ENCODE measurements around the gene CIB4.
A peak's percentile ranks its signal among the peaks of the same experiment; 100 is the strongest.

CIB4 gene

GRCh38 chr2:26581991-26582842 is 58.9 kb downstream of the CIB4 start:
- no peak for DNase-seq (ENCODE audit: low read depth, low spot score)

DNA sequence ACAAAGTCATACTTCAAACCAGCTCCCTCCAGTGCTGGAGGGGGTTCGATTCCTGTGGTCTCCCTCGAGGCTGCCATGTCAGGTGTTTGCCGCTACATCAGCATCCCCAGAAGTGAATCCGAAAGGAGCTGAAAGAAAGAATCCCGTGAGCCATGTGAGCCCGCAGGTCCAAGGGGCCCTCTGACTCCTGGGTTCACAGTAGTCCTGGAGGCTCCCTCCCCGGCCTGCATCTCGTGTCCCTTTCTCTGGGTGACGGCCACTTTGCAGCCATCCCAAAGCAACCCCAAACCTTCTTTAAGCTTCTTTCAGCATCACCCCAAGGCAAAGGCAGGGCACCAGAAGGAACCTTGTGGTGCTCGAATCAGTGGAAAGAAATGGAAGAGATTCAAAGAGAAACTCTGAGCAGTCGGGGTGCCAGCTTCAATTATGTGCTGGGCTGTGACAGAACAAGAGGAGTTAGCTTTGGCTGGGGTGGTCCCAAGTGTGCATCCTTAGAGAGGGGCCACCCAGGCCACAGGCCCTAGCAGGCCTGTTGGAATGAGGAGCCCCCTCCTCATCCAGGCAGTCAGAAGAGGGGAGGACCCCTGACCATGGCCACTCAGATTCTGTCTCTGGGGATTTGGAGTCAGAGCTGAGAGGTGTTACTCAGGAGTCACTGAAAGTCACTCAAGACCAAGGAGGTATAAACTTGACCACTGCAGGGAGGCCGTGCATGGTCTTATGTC is 59.7 kb downstream of the CIB4 start:
- no peak for DNase-seq (ENCODE audit: low read depth, low spot score)

- DNase-seq (ENCODE audit: low read depth, low spot score): no peak
Measured at GRCh38 chr2:26580751-26581150, 60.4 kb downstream of the CIB4 start.

DNA sequence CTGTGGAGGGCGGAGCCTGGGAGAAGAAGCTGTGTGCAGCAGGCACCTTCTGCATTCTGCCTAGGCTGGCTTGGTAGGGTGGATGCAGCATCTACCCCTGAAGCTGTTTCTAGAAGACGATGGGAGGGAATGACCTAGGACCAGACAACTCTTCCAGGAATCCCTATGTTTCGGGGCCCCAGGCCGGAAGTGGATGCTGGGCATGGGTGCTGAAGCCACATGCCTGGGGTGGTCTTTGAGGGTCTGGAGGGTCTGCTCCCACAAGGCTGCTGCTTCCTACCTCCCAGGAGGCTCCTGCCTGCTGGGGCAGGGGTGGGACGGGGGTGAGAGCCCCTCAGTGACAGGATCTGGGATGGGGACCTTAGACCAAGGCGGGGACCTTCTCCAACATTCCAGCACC is 61.0 kb downstream of the CIB4 start:
- no peak for DNase-seq (ENCODE audit: low read depth, low spot score)

- DNase-seq (ENCODE audit: low read depth, low spot score): no peak
Measured at GRCh38 chr2:26579723-26580040, 61.5 kb downstream of the CIB4 start.

DNA sequence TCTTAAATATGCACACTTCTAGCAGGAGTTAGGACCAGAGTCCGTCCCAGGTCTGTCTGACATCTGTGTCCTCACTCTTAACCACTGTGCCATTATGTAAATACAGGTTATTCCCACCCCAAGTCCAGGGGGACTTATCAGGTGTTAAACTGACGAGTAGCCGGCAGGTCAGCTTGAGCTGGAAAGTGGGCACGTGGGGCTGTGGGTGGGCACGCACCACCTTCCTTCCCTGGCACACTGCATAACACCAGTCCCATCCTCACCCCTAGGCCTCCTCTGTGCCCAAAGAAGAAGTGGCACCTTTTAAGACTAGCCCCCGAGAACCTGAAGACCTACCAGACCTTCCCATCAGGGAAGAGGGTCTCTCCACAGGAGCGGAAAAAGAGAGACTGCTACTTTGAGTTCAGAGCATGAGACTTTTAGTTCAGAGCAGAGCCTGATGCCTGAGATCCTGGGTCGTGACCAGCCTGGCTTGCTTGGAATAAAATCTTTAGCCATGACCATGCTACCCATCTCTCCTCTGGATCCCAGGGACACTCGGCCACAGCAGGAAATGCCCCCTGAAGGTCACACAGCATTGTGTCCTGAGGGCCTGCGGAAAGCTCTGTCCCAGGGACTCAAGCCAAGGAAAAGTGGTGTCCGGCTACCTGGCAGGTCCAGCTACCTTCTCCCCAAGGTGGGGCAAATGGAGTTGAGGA is 62.0 kb downstream of the CIB4 start:
- no peak for DNase-seq (ENCODE audit: low read depth, low spot score)

- no peak for DNase-seq (ENCODE audit: low read depth, low spot score)
Measured at GRCh38 chr2:26578581-26578980, 62.6 kb downstream of the CIB4 start.

DNA sequence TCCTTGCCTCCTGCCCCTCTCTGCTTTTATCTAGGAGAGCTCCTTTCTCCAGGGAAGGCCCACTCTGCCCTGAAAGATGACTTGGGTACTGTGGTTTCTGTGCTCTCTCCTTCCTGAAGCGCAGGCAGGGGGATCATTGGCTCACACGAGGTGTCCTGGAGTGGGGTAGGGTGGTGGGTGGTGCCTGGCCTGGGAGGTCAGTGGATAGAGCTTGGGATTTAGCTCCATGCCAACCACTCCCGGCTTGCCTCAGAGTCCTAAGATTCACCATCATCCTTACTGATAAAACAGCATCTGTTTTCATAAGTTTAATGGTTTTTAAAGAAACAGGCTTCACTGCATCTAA is 63.1 kb downstream of the CIB4 start:
- DNase-seq (ENCODE audit: low read depth, low spot score): no peak

GRCh38 chr2:26577442-26578112 is 63.6 kb downstream of the CIB4 start:
- peak; percentile 35 for DNase-seq (ENCODE audit: low read depth, low spot score)

- no peak for DNase-seq (ENCODE audit: low read depth, low spot score)
Measured at GRCh38 chr2:26576565-26577441, 64.4 kb downstream of the CIB4 start.

DNA sequence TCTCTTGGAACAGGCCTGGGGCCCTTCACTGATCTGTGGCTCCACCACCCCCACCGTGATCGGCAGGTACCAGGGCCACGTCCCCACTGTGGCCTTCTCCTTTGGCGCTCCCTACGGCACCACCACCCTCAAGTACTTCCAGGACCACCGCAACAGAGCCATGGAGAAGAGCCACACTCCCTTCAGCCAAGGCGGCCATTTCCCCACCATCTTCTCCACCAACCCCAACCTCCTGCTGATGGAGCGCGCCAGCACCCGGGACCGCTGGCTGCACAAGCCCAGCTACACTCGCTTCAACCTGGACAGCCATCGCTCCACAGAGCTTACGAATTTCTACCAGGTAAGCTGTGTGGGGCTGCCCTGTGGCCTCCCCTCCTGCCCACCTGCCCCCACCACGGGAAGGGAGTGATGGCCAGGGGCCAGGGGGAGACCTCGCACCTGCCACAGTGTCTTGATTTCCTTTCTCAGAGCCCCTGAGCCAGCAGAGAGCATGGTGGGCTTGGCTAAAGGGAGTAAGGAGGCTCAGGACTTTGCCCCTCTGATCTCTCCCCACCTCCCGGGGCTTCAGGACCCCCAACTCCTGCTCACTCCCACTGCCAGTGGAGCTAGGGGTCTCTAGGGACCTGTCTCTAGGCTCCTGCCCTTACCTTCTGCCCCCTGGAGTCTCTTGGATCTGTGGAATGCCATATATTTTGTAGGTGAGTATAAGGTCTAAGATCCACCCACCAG is 65.2 kb downstream of the CIB4 start:
- no peak for DNase-seq (ENCODE audit: low read depth, low spot score)

DNA sequence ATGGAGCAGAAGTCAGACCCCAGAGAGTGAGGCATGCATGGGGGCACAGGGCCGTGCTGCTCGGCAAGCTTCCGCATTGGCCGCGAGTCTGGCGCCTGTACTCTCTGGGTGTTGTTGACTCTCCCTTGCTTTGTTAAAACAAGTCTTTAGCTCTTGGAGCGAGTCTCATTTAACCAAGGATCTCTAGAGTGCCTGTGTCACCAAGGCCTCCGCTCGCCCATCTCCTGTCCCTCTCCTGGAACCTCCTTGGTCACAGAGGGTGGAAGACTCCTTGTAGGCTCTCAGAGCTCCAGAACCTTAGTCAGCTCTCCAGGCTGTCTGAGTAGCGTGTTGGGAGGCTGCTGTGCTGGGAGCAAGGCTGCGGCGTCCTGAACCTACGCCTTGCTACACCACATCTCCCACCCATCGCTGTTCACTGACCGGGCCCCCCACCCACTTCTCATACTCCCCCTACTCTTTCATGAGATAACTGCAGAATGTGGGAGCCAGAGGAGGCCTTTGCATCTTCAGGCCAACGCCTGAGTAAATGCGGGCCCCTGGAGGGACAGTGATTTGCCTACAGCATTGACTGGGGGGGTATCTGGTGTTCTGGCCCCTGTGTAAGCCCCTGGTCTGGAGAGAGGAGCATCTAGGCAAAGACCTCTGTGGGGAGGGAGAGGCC is 66.1 kb downstream of the CIB4 start:
- DNase-seq (ENCODE audit: low read depth, low spot score): no peak

DNA sequence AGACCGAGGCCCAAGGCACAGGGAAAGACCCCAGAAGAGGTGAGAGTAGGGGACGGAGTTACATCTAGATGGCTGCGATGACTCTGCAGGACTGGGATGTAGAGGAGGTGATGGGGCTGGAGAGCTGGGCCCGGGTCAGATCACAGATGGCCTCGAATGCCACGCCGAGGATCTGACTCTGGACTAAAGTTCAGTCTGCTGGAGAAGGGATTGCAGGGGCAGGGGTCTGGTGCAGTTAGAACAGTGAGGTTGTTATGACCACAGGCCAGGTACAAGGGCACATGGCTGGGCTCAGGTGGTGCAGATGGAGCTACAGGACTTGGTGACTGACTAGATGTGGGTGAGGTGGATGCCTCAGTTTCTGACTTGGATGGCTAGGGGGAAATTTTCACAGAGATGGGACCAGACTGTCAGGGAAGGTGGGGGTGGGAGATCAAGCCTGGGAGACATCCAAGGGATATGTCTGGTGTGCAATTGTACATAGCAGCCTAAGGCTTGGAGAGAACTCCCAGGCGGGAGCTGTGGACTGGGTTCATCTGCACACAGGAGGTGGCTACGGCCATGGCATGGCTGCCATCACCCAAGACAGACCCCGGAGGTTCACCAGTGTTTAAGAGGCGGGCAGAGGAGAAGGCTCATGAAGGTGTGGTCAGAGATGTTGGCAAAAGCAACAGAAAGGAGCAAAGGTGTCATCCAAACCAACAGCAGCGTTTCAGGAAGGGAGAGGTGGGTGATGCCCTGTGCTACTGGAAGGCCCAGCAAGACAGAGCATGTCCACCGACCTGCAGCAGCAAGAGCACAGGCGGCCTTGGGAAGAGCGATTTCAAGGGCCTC is 66.9 kb downstream of the CIB4 start:
- no peak for DNase-seq (ENCODE audit: low read depth, low spot score)

DNA sequence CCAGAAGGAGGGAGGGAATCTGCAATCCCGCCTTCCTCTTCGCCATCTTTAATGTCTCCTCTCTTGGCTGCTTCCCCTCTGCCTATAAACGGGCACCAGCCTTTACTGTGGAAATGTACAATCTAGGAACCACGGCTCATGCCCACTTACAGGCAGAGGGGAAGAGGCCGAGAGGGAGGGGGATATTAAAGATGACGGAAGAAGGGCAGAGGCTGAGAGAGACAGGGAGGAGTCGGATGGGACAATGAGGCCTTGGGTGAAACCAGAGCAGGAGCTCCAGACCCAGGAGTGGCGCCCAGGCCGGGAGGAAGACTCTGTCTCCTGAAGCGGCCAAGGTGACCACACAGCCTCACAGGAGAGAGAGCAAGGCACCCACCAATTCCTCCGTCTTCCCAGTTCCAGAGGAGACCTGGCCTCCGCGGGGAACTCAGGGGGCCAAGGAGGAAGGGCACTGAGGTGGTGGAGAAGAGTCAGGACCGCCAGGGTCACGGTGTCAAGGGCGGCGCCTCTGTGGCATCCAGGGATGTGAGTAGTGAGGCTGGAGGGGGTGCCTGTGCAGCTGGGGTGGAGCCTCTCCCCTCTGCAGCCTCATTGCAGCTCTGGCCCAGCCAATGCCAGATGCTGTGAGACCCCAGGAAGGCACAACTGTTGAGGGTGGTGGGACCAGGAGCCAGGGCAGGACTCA is 67.8 kb downstream of the CIB4 start:
- DNase-seq (ENCODE audit: low read depth, low spot score): no peak

- DNase-seq (ENCODE audit: low read depth, low spot score): no peak
Measured at GRCh38 chr2:26572591-26572990, 68.6 kb downstream of the CIB4 start.

- DNase-seq (ENCODE audit: low read depth, low spot score): no peak
Measured at GRCh38 chr2:26571316-26571715, 69.8 kb downstream of the CIB4 start.

GRCh38 chr2:26570083-26570430 is 71.1 kb downstream of the CIB4 start:
- DNase-seq (ENCODE audit: low read depth, low spot score): no peak

GRCh38 chr2:26569216-26570082 is 71.7 kb downstream of the CIB4 start:
- DNase-seq (ENCODE audit: low read depth, low spot score): no peak
